Measurements from ENCODE around the gene KCNJ14.
A peak's percentile ranks its signal among the peaks of the same experiment; 100 is the strongest.

Gene KCNJ14

GRCh38 chr19:48445606-48446481 lies 9.5 kb upstream of the KCNJ14 start, which contains the start of gene GRWD1:
Gene GRWD1 (plus strand): TSS chr19:48445983. CDS start chr19:48446006, 23 bp downstream.
- peak; percentile 97 to 98 for DNase-seq

- no peak for DNase-seq
These were observed 8.8 kb upstream of the KCNJ14 start for GRCh38 chr19:48446579-48446978.

- no peak for DNase-seq
These were observed 6.8 kb upstream of the KCNJ14 start for GRCh38 chr19:48448563-48448962.

GRCh38 chr19:48450441-48450840 lies 4.9 kb upstream of the KCNJ14 start:
- no peak for DNase-seq

GRCh38 chr19:48450863-48451262 lies 4.5 kb upstream of the KCNJ14 start:
- DNase-seq: no peak

GRCh38 chr19:48451624-48452023 lies 3.8 kb upstream of the KCNJ14 start:
- no peak for DNase-seq

- no peak for DNase-seq
These were observed 2.8 kb upstream of the KCNJ14 start for GRCh38 chr19:48452289-48453190.

GRCh38 chr19:48454150-48454730 lies 1.1 kb upstream of the KCNJ14 start:
- no peak for DNase-seq

- no peak for DNase-seq
These were observed 661 bp downstream of the KCNJ14 start for GRCh38 chr19:48455908-48456562.

GRCh38 chr19:48456864-48457263 lies 1.5 kb downstream of the KCNJ14 start:
- DNase-seq: no peak

GRCh38 chr19:48458016-48458415 lies 2.6 kb downstream of the KCNJ14 start:
- DNase-seq: no peak

GRCh38 chr19:48461651-48461981 lies 6.2 kb downstream of the KCNJ14 start:
- DNase-seq: no peak

- DNase-seq: peak in 1 of 2 experiments; percentile 23
These were observed 6.7 kb downstream of the KCNJ14 start for GRCh38 chr19:48461982-48462655.

GRCh38 chr19:48465215-48465614 lies 9.8 kb downstream of the KCNJ14 start:
- DNase-seq: no peak

GRCh38 chr19:48466561-48467325 lies 11.4 kb downstream of the KCNJ14 start:
- no peak for DNase-seq

GRCh38 chr19:48468772-48469288 lies 13.5 kb downstream of the KCNJ14 start:
- peak; percentile 100 for DNase-seq

GRCh38 chr19:48469289-48469881 lies 14.0 kb downstream of the KCNJ14 start, which contains the start of gene CYTH2:
Gene CYTH2 (plus strand): TSS chr19:48469369. CDS start chr19:48469508, 139 bp downstream.
- DNase-seq: peak; percentile 82

GRCh38 chr19:48469934-48470680 lies 14.7 kb downstream of the KCNJ14 start:
- DNase-seq: no peak

- DNase-seq: no peak
These were observed 15.5 kb downstream of the KCNJ14 start for GRCh38 chr19:48470856-48471255.

GRCh38 chr19:48471836-48472235 lies 16.5 kb downstream of the KCNJ14 start:
- DNase-seq: no peak
